Measurements from ENCODE around the gene SPPL3.

The SPPL3 gene

DNA sequence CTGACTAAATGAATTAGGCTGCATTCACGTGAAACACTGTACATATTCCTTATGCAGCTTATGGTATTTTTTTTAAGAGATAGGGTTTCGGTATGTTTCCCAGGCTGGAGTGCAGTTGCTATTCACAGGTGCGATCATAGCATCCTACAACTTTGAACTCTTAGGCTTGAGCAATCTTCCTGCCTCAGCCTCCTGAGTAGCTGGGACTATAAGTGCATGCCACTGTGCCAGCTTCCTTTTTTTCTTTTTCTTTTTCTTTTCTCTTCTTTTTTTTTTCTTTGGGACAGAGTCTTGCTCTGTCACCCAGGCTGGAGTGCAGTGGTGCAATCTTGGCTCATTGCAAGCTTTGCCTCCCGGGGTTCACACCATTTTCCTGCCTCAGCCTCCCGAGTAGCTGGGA lies 35.8 kb upstream of the SPPL3 start:
- no peaks in the 10 kb centered on the region for H3K36me3 ChIP-seq (ENCODE audit: control insufficient read depth in 2 of 2, insufficient read depth in 1 of 2, low read length in 2 of 2)
- H3K27ac ChIP-seq (ENCODE audit: extremely low read depth, low read depth, low read length): no peak overlapping the region
- H3K9me3 ChIP-seq (ENCODE audit: control insufficient read depth, insufficient read depth, low read depth, low read length): no peaks in the 10 kb centered on the region
- no peak overlapping the region for H3K4me3 ChIP-seq (ENCODE audit: low read depth, low read length)
- TF ChIP-seq, protein P1, sequence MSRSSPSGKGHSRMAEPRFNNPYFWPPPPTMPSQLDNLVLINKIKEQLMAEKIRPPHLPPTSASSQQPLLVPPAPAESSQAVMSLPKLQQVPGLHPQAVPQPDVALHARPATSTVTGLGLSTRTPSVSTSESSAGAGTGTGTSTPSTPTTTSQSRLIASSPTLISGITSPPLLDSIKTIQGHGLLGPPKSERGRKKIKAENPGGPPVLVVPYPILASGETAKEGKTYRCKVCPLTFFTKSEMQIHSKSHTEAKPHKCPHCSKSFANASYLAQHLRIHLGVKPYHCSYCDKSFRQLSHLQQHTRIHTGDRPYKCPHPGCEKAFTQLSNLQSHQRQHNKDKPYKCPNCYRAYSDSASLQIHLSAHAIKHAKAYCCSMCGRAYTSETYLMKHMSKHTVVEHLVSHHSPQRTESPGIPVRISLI (tag by site-specific recombination; IDR thresholded peaks at IDR 0.05): no peak
- TF ChIP-seq IKZF3 (tag by site-specific recombination; IDR thresholded peaks at IDR 0.05) (no peak), HOXD13 (CRISPR knock-in tag; IDR thresholded peaks at IDR 0.05; ENCODE audit: borderline replicate concordance) (no peak), MEIS1 (CRISPR knock-in tag; IDR thresholded peaks at IDR 0.05; ENCODE audit: borderline replicate concordance) (no peak), KLF7 (tag by site-specific recombination; IDR thresholded peaks at IDR 0.05; ENCODE audit: borderline replicate concordance) (no peak), ZNF629 (tag by site-specific recombination; IDR thresholded peaks at IDR 0.05) (no peak), ZNF292 (tag by site-specific recombination; IDR thresholded peaks at IDR 0.05; ENCODE audit: borderline replicate concordance, low read depth) (no peak), ZBTB17 (tag by site-specific recombination; IDR thresholded peaks at IDR 0.05) (no peak), ZFP3 (tag by site-specific recombination; IDR thresholded peaks at IDR 0.05; ENCODE audit: low read depth) (no peak), ZNF768 (tag by site-specific recombination; IDR thresholded peaks at IDR 0.05) (no peak)
- CTCF ChIA-PET: interaction anchor here (0.6 to 1.0 kb wide), 5 partner anchors 29 to 305 kb away, joined by 3 to 6 read pairs (median 3); no protein-coding TSS in a partner anchor
- no peaks in the 10 kb centered on the region for H3K4me1 ChIP-seq (ENCODE audit: control insufficient read depth, insufficient read depth, low read length)
- POLR2A ChIA-PET: no interaction called here

DNA sequence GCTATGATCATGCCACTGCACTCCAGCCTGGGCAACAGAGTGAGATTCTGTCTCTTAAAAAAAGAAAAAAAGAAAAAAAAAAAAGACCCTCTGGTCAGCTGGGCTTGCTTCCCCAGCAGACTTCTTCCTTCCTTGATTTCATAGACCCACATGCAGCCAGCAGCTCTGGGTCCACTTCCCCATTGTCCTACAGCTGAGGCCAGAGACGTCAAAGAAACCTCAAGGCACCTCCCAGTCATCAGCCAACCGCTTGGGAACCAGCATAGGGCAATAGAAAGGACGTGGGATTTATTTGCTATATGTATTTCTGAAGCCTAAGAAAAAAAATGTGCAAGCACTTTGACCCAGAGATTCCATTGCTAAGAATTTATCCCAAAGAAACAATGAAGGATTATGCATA lies 35.4 kb upstream of the SPPL3 start:
- CTCF ChIA-PET: interaction anchor here (0.6 to 1.0 kb wide), 6 partner anchors 29 to 305 kb away, joined by 3 to 6 read pairs (median 3); no protein-coding TSS in a partner anchor
- TF ChIP-seq KLF7 (tag by site-specific recombination; IDR thresholded peaks at IDR 0.05; ENCODE audit: borderline replicate concordance) (no peak), ZNF114 (tag by site-specific recombination; IDR thresholded peaks at IDR 0.05) (no peak), ZBTB20 (tag by site-specific recombination; IDR thresholded peaks at IDR 0.05) (no peak), SALL2 (tag by site-specific recombination; IDR thresholded peaks at IDR 0.05; ENCODE audit: borderline replicate concordance) (no peak), SP2 (tag by site-specific recombination; IDR thresholded peaks at IDR 0.05) (no peak), ZIC2 (tag by site-specific recombination; IDR thresholded peaks at IDR 0.05) (no peak), ZNF777 (tag by site-specific recombination; IDR thresholded peaks at IDR 0.05; ENCODE audit: borderline replicate concordance) (no peak), ZNF292 (tag by site-specific recombination; IDR thresholded peaks at IDR 0.05; ENCODE audit: borderline replicate concordance, low read depth) (no peak), ZNF112 (tag by site-specific recombination; IDR thresholded peaks at IDR 0.05) (no peak)
- TF ChIP-seq, protein P2, sequence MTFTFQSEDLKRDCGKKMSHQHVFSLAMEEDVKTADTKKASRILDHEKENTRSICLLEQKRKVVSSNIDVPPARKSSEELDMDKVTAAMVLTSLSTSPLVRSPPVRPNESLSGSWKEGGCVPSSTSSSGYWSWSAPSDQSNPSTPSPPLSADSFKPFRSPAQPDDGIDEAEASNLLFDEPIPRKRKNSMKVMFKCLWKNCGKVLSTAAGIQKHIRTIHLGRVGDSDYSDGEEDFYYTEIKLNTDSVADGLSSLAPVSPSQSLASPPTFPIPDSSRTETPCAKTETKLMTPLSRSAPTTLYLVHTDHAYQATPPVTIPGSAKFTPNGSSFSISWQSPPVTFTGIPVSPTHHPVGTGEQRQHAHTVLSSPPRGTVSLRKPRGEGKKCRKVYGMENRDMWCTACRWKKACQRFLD (tag by site-specific recombination; IDR thresholded peaks at IDR 0.05): no peak
- Histone ChIP-seq H3K4me1 (ENCODE audit: control insufficient read depth, insufficient read depth, low read length) (no peaks in the 10 kb centered on the region), H3K27ac (ENCODE audit: extremely low read depth, low read depth, low read length) (no peak overlapping the region), H3K4me3 (ENCODE audit: low read depth, low read length) (no peak overlapping the region), H3K36me3 (ENCODE audit: control insufficient read depth in 2 of 2, insufficient read depth in 1 of 2, low read length in 2 of 2) (no peaks in the 10 kb centered on the region), H3K9me3 (ENCODE audit: control insufficient read depth, insufficient read depth, low read depth, low read length) (no peaks in the 10 kb centered on the region)
- POLR2A ChIA-PET: no interaction called here

DNA sequence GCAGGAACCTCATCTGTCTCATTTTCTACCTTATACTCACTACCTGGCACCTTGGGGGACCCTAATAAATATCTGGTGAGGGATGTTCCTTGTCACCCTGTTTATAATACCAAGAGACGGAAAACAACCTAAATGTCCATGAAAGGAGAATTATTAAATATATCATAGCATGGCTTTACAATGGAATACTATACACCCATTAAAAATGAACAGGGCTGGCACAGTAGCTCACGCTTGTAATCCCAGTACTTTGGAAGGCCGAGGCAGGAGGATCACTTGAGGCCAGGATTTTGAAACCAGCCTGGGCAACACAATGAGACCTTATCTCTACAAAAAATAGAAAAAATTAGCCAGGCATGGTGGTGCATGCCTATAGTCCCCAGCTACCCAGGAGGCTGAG lies 34.3 kb upstream of the SPPL3 start:
- no peaks in the 10 kb centered on the region for H3K4me1 ChIP-seq (ENCODE audit: control insufficient read depth, insufficient read depth, low read length)
- TF ChIP-seq ZNF146 (tag by site-specific recombination; IDR thresholded peaks at IDR 0.05) (peak; percentile 86), FEZF1 (tag by site-specific recombination; IDR thresholded peaks at IDR 0.05) (no peak)
- H3K4me3 ChIP-seq (ENCODE audit: low read depth, low read length): no peak overlapping the region
- no peaks in the 10 kb centered on the region for H3K36me3 ChIP-seq (ENCODE audit: control insufficient read depth in 2 of 2, insufficient read depth in 1 of 2, low read length in 2 of 2)
- H3K27ac ChIP-seq (ENCODE audit: extremely low read depth, low read depth, low read length): no peak overlapping the region
- ChIA-PET CTCF (no interaction called here), POLR2A (interaction anchor here (0.6 kb wide), 1 partner anchor 33 kb away, joined by 4 read pairs; no protein-coding TSS in a partner anchor)
- no peaks in the 10 kb centered on the region for H3K9me3 ChIP-seq (ENCODE audit: control insufficient read depth, insufficient read depth, low read depth, low read length)

Measured in HEK293 (cell line).